ENCODE measurements around the gene PPIE. TPM values are rescaled to one million over a fixed set of nuclear protein-coding genes. Genes with fewer than 3 reads are reported as not detected.

Gene PPIE
- total and polyA plus RNA-seq, 2 of the 13 experiments (the other 11 are each of a cell fraction or from before 2014, with no cell fraction given) = 15.3 to 26.3 TPM

GRCh38 chr1:39689214-39689613 lies 49.5 kb upstream of the PPIE start:
- no peak for ATAC-seq
- WGBS (ENCODE audit: low lambda C conversion rate) = 13% methylated on average over 2 of the region's 2 CpGs

More at GRCh38 chr1:39689214-39689613, 49.5 kb upstream of the PPIE start:
- POLR2A ChIA-PET = no interaction called here
- Histone ChIP-seq H3K4me2 (ENCODE audit: low read depth, low read length) (no peak overlapping the region), H3K9ac (ENCODE audit: insufficient read depth, low read depth, low read length) (no peak overlapping the region), H3K79me2 (ENCODE audit: insufficient read depth, low read length) (no peaks in the 10 kb centered on the region), H2AFZ (ENCODE audit: low read length) (no peak overlapping the region), H3K9me3 (ENCODE audit: low read length) (no peaks in the 10 kb centered on the region), H4K20me1 (ENCODE audit: insufficient read depth, low read length) (no peaks in the 10 kb centered on the region), H3K4me3 (replicated peaks in 1 of 3; ENCODE audit: insufficient read depth in 1 of 3, low read depth in 2 of 3, low read length in 3 of 3) (no peak overlapping the region), H3K4me1 (ENCODE audit: insufficient read depth, low read length) (peaks cover 11% of the 10 kb centered on the region; the same call in 1 of the 2 replicates), H3K36me3 (replicated peaks in 1 of 2; ENCODE audit: control insufficient read depth in 1 of 2, insufficient read depth in 2 of 2, low read length in 2 of 2) (no peaks in the 10 kb centered on the region), H3K27ac (ENCODE audit: extremely low read length, insufficient read depth, low read length) (no peak overlapping the region), H3K27me3 (ENCODE audit: control insufficient read depth in 1 of 2, insufficient read depth in 2 of 2, low read length in 2 of 2) (peaks cover 11 to 59% of the 10 kb centered on the region in 2 experiments)
- DNase-seq (ENCODE audit: low spot score) (no peak), FAIRE-seq (no peak)
- BruUV-seq (replicated peaks) = no TSS peak
- no peak for TF ChIP-seq MEF2D (CRISPR knock-in tag; IDR thresholded peaks at IDR 0.05)
- TF ChIP-seq ZNF280D (CRISPR knock-in tag; IDR thresholded peaks at IDR 0.05) = no peak
- TF ChIP-seq ZBTB20 (CRISPR knock-in tag; IDR thresholded peaks at IDR 0.05; ENCODE audit: borderline replicate concordance, low read depth) = no peak
- peak; percentile 23; the same call in 1 of the 2 replicates for TF ChIP-seq CEBPB (IDR thresholded peaks at IDR 0.05; ENCODE audit: borderline replicate concordance, low read depth, low read length)
- TF ChIP-seq ZNF101 (CRISPR knock-in tag; IDR thresholded peaks at IDR 0.05; ENCODE audit: borderline replicate concordance, low read depth) = no peak
- no peak for TF ChIP-seq ZBTB7A (CRISPR knock-in tag; IDR thresholded peaks at IDR 0.05)
- CTCF ChIA-PET (ENCODE audit: low intra/inter-chr PET ratio, low total read pairs) = no interaction called here
- in situ Hi-C loops (cut with HindIII; ENCODE audit: extremely low pct_ligation_motif_present, low pct_unique_long_range_greater_than_20kb) = no loop called here
- intact Hi-C loops (cut with micrococcal nuclease; ENCODE audit: unreplicated experiment) = loop anchor here (1.0 kb wide), 1 partner anchor 27 kb away; no protein-coding TSS in a partner anchor
